T follicular helper cell (primary cell): Measurements from ENCODE around the gene CCBE1.

Experiments
- DNase-seq: peaks from one replicate; pipeline ENCODE4 v3.0.0-alpha.2; 2020; ENCODE audit warnings: low read depth

The CCBE1 gene

DNA sequence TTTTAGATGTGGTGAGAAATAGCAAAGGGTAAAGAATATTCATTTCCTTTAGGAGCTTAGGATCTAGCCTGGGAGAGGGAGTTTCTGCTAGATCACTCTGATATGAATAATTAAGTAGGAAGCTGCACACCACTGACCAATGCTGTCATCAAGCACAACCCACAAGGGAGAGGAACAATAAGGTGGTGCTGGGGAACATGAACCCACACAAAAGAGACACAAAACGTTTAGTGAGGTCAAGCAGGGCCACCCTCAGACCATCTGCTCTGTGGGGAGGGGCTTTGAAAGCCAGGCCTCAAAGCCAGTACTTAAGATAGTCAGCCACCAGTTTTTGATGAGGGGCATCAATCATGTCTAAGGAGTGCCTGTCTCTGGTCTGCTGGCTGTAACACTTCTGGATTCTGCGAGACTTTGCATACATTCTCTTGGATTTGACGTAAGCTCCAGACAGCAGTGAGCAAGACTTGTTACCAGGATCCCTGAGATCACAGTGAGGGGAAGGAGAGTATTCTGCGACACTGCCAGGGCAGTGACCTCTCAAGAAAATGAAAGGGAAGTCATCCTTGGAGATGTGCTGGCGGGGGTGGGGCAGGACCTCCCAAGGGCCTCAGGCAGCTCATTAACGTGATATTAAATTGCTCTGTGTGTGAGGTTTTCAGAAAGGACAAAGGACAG lies 127.0 kb downstream of the CCBE1 start:
- DNase-seq: no peak

DNA sequence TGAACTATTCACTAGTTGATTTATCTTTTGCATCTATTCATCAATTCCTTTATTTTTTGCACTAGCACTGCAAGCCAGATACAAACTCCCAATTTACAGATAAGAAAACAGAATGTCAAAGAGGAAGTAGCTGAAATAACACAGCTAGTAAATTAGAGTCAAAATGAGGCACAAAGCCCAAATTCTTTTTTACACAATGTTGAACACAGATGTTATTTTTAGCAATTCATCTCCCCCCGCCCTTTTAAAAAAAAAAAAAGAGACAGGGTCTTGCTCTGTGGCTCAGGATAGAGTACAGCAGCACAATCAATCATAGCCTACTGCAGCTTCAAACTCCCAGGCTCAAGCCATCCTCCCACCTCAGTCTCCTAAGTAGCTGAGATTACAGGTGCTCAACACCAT lies 127.8 kb downstream of the CCBE1 start:
- DNase-seq: no peak

DNA sequence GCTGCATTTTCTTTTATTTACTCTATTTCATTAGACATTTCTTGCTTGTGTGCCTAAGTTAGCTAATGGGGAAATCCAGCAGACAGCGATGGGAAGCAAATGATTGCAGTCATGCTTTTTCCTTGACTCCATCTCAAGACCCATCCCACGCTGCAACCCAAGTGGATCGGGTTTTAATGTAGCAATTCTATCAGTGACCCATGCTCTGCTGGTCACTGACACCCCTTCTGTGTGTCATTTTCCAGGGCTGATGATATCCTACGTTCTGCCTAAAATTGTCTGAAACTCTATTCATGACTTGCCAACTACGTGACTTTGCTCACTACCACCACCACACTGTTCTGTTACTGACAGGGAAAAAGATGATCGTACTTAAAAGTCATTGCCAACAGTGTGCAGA lies 129.8 kb downstream of the CCBE1 start:
- DNase-seq: no peak

DNA sequence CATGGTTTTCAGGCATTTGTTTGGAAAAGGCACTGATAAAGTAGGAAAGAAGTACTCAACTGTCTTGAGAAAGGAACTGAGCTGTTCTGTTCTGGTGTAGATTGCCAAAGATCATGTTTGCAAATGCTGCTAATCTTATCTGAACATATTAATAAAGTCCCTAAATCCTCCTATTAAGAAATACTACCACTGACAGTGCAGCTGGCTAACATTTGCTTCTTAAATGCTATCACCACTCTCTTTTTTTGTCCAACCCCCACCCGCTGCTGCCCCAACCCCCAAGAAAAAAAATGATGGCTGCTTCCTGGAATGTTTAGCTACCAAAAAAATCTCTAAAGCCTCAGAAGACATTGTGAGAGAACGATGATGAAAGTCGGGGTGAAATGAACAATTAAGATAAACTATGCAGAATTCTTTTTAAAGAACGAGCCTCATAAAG lies 130.7 kb downstream of the CCBE1 start:
- DNase-seq: no peak

DNA sequence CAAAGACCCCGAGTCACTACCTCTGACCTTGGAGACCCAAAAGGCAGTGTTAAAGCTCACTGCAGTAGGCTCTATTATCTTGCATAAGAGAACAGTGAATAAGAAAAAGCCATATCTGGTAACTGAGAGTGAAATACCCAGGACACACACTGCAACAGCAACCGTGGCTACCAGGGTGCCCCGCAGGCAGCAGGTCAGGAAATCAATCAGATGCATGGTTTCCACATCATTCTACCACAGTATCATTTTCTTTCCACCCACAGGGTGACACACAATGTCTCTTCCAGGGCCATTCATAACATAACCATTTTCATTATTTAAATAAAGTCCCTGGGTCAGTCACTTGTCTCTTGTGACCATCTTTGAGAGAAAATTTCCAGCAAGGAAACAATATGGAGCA lies 131.3 kb downstream of the CCBE1 start:
- no peak for DNase-seq

DNA sequence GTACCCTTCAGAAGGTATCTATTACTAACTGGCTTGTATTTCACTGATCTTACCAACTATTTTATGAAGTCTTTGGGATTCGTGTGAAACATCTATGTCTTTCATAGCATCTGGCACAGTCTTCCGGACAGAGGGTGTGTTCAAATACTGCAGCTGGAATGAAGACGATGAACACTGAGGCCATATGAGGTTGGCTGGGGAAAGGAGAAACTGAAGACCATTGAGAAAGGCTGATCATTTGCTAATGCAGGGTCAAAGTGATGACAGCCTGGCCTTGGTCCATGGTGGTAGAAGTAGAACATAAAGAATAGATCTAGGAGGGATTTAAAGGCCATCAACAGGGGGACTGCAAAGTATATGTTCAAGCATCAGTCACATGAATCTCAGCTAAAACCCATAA lies 132.7 kb downstream of the CCBE1 start:
- DNase-seq: no peak

DNA sequence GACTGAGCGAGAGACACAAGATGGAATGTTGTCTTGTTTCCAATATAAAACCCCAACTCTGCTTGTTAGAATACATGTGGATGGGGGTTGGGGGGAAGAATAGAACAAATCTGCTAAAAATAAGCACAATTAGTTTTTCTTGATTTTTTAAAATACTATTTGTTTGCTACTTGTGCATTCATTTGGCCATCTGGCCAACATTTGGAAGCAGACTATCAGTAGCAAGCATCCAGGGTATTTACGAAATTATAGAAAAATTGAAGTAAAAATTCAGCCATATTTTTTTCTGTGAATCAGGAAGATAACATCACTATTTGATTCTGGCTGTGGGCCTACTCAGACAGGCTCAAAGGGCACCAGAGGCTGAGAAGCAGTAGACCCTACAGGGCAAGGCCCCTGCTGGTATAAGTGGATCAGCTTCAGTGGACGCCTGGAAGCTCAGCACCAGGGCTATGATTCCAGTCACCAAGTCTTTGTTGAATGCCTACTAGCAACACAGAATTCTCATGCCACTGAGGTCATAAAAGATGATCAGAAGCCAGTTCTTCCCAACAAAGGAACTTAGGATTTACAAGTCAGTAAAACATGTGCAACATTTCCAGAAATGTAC lies 133.9 kb downstream of the CCBE1 start:
- no peak for DNase-seq

DNA sequence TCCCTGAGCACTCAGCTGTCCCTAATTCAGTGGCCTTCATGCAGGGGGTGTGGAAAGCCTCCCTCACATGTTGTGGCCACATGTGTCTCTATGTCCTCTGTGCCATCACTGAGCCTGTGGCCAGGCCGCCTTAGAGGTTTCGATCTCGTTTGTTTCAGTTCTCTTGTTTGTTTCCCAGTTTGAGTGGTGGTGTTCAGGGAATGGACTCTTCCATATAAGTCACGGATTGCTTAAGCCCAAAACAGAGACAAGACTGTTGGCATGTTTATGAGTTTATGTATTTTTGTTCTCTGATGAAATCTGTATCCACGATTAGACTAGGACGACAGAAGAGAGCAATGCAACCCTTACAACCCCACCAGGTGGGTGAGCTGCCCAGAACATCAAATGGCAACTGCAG lies 134.5 kb downstream of the CCBE1 start:
- no peak for DNase-seq

DNA sequence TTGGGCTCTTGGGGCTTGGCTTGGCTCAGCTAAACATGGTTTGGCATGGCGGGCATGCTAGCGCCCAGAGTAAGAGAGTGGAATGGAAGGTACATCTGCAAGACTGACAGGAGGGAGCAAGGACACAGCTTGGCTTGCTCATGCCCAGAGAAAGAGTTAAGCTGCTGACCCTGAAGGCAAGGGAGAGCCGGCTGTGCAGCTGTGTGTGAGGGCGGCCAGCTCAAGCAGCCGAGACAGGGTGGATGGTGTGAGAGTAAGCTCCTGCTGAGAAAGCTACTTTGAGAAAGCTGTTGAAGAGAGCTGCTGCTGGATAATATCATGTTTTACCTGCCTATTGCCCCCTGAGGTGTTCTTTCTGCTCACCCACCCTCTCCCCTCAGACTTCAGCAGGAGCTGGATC lies 135.6 kb downstream of the CCBE1 start:
- DNase-seq: no peak

DNA sequence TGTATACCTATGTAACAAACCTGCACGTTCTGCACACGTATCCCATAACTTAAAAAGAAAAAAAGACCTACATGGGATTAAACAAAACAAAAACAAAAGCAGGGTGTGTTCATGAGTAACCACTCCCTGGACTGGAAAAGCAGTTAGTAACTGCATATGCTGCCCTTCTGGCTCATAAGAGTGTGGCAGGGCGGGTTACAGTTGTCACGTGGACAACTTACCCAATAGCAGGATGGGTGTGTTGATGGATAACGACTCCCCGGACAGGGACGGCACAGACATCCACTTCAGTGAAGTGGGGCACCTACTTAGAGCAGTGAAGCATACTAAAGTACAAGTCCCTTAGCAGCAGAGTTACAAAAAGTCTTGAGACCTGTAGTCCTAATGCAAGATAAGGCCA lies 136.7 kb downstream of the CCBE1 start:
- DNase-seq: no peak

DNA sequence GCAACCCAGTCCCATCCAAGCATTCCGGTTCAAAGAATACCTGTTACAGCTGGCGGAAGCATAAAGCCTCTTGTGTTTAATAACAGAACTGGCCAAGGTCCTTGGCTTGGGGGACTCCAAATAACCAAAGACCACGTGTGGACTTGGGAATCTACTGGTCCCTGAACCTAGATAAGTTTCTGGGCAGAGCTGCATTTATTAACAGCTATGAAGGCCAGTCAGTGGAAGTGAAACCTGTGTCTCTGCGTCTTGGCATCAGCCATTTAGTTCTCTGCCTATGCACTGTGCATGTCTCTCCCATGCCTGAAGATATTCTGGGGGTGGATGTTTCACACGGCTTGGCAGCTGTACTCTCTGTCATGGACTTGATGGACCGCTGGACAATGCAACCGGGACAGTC lies 137.7 kb downstream of the CCBE1 start:
- no peak for DNase-seq

DNA sequence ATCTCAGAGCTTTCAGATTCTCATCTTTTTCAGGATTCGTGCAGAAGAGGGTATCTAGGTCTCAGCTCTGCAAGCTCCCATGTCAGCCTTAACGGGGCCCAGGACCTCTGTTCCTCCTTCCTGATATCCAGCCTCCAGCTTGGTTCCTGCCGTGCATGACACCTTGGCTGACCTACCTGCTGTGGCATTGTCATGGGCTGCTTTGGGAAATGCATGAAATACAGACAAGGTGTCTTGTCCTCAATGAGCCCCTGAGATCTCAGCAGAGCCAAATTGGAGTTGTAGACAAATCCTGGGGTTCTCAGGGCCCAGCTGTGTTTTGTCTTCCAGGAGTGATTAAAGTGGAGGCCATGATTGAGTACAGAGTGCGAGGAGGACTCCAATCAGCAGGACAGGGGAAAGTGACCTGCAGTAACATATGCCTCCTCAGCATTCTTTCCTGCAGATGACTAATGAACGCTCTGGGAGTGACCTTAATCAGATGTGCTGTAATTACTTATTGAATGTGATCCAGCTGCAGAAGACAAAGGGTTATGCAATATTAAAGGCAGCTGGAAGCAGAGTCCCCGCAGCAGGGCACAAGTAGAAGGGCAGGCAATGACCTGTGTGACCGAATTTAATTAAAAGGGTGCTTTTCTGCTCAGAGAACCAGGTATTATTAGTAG lies 141.1 kb downstream of the CCBE1 start:
- no peak for DNase-seq

DNA sequence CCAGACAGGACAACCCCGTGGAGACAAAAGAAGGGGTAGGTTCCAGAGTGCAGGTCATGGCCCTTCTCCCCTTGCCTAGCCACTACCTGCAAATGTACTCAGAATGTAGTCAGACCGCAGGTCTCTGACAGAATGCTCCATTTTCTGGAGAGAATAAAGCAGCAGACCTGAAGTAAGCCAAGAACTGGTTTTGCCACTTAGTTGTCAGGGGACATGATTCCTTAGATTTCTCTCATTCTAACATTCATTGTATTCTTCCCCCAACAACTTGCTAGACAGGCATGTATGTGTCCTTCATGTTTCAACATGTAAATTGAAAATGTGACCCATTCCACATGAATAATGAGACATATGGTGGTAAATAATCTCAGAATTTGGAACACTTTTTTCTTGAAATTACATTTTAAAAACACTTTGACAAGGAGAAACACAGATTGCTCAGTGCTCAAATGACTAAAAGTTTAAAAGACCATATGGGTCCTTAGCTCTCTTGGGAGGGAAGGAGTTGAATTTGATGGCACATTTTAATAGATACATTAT lies 142.4 kb downstream of the CCBE1 start:
- DNase-seq: no peak

DNA sequence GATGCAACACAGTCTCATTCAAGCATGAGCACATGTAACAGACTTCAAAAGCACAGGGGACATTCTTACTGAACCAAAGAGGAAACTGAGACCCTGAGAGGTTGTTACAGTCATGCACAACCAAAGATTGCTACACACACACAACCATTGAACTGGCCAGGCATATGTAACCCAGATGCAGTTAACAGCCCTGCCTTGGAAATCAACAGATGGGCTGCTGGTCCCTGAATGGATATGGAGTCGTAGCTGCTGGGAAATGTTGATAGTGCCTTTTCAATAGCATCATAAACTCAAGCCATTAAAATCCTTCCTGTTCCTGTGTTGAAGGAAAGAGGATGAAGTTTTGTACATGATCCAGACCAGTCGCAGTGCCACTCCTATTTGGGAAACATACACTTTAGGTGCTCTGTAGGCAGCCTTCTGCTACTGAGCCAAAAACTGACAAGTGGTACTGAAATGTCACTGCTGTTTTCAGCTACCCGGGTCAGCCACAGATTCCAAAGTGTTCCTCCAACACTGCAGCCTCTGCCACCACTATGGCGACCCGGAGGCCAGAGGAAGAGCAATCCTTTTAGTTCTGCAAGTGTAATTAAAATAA lies 143.9 kb downstream of the CCBE1 start:
- DNase-seq: no peak

DNA sequence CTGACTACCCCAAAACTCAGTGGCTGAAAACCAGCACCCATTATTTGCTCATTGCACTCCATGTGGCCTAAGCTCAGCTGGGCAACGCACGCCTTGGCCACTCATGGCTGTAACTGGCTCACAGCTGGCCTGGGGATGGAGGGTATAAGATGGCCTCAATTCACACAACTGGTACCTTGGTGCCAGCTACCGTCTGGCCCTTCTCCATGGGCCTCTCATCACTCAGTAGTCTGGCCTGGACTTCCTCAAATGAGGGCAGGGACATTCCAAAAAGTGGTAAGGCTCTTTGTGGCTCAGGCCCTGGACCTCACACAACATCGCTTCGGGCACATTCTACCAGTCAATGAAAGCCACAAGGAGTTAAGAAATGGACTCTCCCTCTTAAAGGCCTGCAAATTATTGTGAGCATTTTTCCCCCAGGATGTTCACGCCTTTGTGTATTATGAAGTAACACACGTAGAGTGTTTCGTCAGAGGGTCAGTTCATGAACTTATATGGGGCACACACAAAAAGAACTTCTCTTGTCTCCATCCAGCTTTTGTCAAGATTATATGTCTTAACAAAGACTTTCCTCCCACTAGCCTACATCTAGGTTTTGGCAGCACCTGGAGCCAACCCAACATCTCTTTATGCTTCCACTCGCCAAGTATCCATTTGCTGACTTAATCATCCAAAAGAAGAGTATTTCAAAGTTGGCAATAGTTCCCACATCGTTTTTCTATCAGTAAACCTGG lies 145.2 kb downstream of the CCBE1 start:
- DNase-seq: no peak

DNA sequence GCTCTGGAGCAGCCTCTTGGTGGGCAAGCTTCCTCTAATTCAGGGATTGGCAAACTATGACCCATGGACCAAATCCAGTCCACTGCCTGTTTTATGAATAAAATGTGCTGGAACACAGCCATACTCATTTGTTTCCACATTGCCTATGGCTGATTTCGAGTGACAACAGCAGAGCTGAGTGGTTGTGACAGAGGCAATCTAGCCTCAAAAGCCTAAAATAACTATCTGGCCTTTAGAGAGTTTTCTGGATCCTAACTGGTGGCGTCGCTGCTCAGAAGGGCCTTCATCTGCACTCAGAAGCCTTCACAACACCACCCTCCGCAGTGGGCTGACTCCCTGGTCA lies 147.1 kb downstream of the CCBE1 start:
- DNase-seq: no peak

DNA sequence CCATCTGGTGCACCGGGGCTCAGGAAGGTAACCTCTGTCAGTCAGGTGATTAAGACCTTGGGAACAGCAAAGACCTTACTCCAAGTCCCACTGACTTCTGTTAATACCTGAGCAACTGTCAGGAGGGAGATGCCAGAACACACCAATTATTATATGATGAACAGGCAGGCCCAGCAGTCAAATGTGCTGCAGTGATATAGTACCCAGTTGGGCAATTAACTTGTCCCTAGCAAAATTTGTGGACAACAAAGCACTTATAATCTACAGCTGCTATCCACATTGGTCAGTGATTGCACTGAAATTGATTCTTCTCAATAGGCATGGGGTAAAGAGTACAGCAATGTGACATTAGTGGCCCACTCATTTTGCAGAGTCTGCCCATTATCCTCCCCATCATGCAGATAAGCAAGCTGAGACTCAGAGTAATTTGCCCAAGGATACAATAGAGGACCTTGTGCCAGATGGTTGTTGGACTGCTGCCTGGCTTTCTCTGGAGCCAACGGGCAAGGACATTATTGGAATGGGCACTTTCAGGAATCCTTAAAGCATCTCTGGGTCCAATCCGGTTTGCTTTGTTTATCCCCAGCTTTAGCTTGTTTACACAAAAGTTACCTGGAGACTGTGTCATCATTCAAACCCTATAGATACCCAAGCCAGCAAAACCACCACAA lies 147.6 kb downstream of the CCBE1 start:
- DNase-seq: no peak

DNA sequence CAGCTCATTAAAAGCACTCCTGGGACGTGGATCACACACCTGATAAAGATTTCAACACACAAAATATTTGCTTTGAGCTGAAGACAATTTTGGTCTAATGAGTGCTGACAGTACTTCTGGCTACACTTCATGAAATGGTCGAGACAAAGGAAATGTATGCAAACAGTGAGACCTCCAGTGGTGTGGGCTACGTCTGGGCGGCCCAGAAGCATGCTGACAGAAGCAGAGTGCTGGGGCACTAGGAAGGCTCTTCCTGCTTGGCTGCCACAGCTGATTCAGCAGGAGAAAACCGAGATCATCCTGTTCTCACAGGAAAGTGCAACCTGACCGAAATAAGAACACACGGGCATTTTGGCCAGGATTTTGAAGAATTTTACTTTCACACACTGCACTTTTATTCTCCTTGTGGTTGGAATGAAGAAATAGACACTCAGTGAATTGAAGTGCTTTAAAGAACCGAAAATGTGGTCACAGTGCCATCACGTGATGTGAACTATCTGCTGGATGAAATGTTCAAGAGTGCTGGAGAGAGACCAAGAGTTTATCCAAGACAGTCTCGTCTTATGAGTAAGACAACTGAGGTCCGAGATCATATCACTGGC lies 149.5 kb downstream of the CCBE1 start:
- DNase-seq: no peak

DNA sequence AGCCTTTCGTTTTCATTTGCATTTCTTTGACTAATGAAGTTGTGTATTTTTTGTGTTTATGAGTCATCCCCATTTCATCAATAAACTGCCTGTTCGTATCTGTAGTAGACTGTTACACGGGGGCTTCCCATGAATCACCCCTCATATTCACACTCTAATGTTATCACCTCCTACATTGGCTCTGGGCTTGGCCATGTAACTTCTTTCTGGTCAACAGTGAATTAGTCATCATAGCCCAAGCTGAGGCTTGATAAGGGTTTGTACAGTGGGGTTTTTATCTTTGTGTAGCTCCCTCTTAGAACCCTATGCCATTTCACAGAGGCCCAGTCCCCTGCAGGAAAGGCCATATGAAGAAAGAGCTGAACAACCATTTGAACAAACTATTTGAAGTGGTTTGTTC lies 151.0 kb downstream of the CCBE1 start:
- DNase-seq: no peak

DNA sequence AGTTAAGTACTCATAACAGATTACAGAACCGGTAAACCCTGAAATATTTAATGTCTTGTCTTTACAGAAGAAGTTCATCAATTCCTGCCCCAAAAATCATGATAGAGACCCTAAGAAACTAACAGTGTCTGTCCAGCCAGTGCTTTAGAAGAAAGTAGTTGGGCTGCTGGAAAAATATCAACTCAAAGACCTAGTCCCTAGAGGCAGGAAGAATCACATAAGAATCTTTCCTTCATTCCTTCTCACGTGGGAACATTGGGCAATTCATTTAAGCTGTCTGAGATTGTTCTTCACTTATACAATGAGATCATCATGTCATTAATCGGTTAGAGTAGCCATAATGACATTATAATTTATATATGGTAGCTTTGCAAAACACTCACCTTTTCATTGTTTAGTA lies 156.4 kb downstream of the CCBE1 start:
- DNase-seq: no peak

DNA sequence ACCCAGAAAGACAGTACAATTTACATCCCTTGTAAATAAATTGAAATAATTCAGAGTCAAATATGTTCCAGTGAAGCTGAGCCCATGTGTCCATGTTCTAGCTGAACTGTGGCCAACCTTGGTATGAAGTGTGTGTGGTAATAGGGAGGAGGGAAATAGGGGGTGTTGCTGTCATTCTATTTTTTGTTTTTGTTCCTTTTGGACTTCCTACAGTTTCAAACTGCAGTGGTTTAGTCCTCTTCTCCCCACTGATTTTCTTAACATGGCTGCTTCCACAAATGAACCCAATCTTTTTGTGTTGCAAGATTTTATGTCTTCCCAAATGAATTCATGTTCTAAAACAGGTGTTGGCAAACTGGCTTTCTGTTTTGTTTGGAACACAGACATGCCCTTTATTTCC lies 156.9 kb downstream of the CCBE1 start:
- DNase-seq: no peak
